K562 (cell line): ENCODE data around the gene ZNF316. TPM values are rescaled to one million over a fixed set of nuclear protein-coding genes. Genes with fewer than 3 reads are reported as not detected.

ENCODE experiments used
- ARNT ChIP-seq, 2 experiments: fragments of 450-650 bp; IDR thresholded peaks; 2 replicates each; pipeline ENCODE4 v1.6.1; 2016; ENCODE audit warnings: mild to moderate bottlenecking in 1 of 2
- FOXP1 ChIP-seq: sonication (generic); formaldehyde crosslinking; IDR thresholded peaks from 2 replicates; pipeline ENCODE4 v1.8.0; 2022; ENCODE audit warnings: mild to moderate bottlenecking, missing genetic modification reagents
- HMGN3 ChIP-seq: IDR thresholded peaks from 2 replicates; pipeline ENCODE4 v1.6.1; 2011; ENCODE audit warnings: borderline replicate concordance, low read depth, mild to moderate bottlenecking, mixed read lengths, low read length; ENCODE audit not compliant: insufficient read length; ENCODE audit errors: extremely low read depth
- KLF13 ChIP-seq: fragments of 450-650 bp; IDR thresholded peaks from 2 replicates; pipeline ENCODE4 v1.6.1; 2016; ENCODE audit warnings: missing genetic modification characterization, low read depth, mild to moderate bottlenecking, missing compliant biosample characterization, moderate library complexity, borderline replicate concordance
- MCM7 ChIP-seq, 2 experiments: fragments of 450-650 bp; IDR thresholded peaks; 2 replicates each; pipeline ENCODE4 v1.6.1; 2016 to 2018
- PHF8 ChIP-seq: fragments of 200-600 bp; sonication (generic); IDR thresholded peaks from 2 replicates; pipeline ENCODE4 v1.6.1; 2012; ENCODE audit warnings: mixed run types, mild to moderate bottlenecking, inconsistent platforms, low read length, moderate library complexity, borderline replicate concordance
- POLR2AphosphoS5 ChIP-seq: IDR thresholded peaks from 2 replicates; pipeline ENCODE4 v1.6.1; 2011; ENCODE audit warnings: mild to moderate bottlenecking, low read depth, low read length, moderate library complexity; ENCODE audit not compliant: control insufficient read depth, insufficient read depth
- POU5F1 ChIP-seq: fragments of 150-350 bp; IDR thresholded peaks from 2 replicates; pipeline ENCODE4 v1.6.1; 2014; ENCODE audit warnings: borderline replicate concordance, low read length, low read depth, mild to moderate bottlenecking; ENCODE audit not compliant: partially characterized antibody
- RB1 ChIP-seq: fragments of 450-650 bp; IDR thresholded peaks from 2 replicates; pipeline ENCODE4 v1.6.1; 2017; ENCODE audit warnings: low read depth, mild to moderate bottlenecking
- SETDB1 ChIP-seq: IDR thresholded peaks from one replicate; pipeline ENCODE4 v1.6.1; 2012; ENCODE audit warnings: low read length, control low read depth, inconsistent platforms
- SRSF7 ChIP-seq: fragments of 200-400 bp; formaldehyde crosslinking; optimal IDR thresholded peaks from 2 replicates; pipeline ENCODE3; 2017; ENCODE audit warnings: mild to moderate bottlenecking, low read depth, low read length
- ZBTB8A ChIP-seq: fragments of 450-650 bp; IDR thresholded peaks from 2 replicates; pipeline ENCODE4 v1.6.1; 2018; ENCODE audit warnings: mild to moderate bottlenecking, moderate library complexity; ENCODE audit not compliant: partially characterized antibody
- ZNF3 ChIP-seq: fragments of 250-450 bp; sonication (Bioruptor Pico); IDR thresholded peaks from 2 replicates; pipeline ENCODE4 v1.5.0; 2021; ENCODE audit warnings: mild to moderate bottlenecking, moderate library complexity
- ZNF717 ChIP-seq: fragments of 250-450 bp; sonication (Bioruptor Pico); IDR thresholded peaks from 2 replicates; pipeline ENCODE4 v1.5.0; 2021
- ZNF766 ChIP-seq: fragments of 200-800 bp; sonication (Bioruptor generic); conservative IDR thresholded peaks from 2 replicates; pipeline ENCODE4 v1.6.1; 2016; ENCODE audit warnings: missing genetic modification characterization, missing compliant biosample characterization
- polyA plus RNA-seq, 8 experiments: library from polyadenylated mRNA; depleted of rRNA in 4 of 8; stranded (reverse) in 5 of 8; unstranded in 3 of 8; fragments of >200 nt; fragmentation: Nextera tagmentation in 2 of 8; fragmentation: Illumina TruSeq in 1 of 8; extraction: Ambion mirVana in 2 of 8; extraction: Trizol in 1 of 8; gene quantifications; 2 replicates each; pipeline versions ENCODE4 v1.2.1 to v1.2.3, GENCODE V29; 2011 to 2014; ENCODE audit warnings: inconsistent platforms in 1 of 8, missing spikeins in 1 of 8
- total RNA-seq, 7 experiments: library from RNA; depleted of rRNA in 6 of 7; stranded (reverse); fragments of >200 nt in 6 of 7; fragmentation: Illumina TruSeq in 2 of 7; extraction: Trizol in 2 of 7; gene quantifications; 2 replicates each; pipeline versions ENCODE4 v1.2.1 to v1.2.3, GENCODE V29; 2011 to 2021; ENCODE audit warnings: low replicate concordance in 1 of 7
- TF ChIP-seq, protein P1 (sequence below): fragments of 450-650 bp; formaldehyde crosslinking; IDR thresholded peaks from 2 replicates; pipeline ENCODE4 v1.4.0; 2020; ENCODE audit warnings: mild to moderate bottlenecking, moderate library complexity
- TF ChIP-seq, protein P2 (sequence below): conservative IDR thresholded peaks from 2 replicates; pipeline ENCODE4 v1.6.1; 2011; ENCODE audit warnings: low read depth, mild to moderate bottlenecking, low read length; ENCODE audit not compliant: control insufficient read depth
- TF ChIP-seq, protein P3 (sequence below): fragments of 250-450 bp; sonication (Bioruptor Pico); IDR thresholded peaks from 2 replicates; pipeline ENCODE4 v1.4.0; 2020; ENCODE audit warnings: borderline replicate concordance
- TF ChIP-seq, protein P4 (sequence below): fragments of 450-650 bp; conservative IDR thresholded peaks from 2 replicates; pipeline ENCODE4 v1.6.1; 2016; ENCODE audit warnings: missing genetic modification characterization, low read depth, mild to moderate bottlenecking, control low read depth, missing compliant biosample characterization
- TF ChIP-seq, protein P5 (sequence below), 2 experiments: fragments of 450-650 bp; conservative IDR thresholded peaks; 2 replicates each; pipeline ENCODE4 v1.6.1; 2017; ENCODE audit warnings: mild to moderate bottlenecking in 2 of 2, moderate library complexity in 2 of 2

ZNF316 gene
- total and polyA plus RNA-seq, 9 of the 15 experiments (the other 6 are each of a cell fraction or from before 2014, with no cell fraction given), result 0.10 to 34.0 (median 8.6) TPM

DNA sequence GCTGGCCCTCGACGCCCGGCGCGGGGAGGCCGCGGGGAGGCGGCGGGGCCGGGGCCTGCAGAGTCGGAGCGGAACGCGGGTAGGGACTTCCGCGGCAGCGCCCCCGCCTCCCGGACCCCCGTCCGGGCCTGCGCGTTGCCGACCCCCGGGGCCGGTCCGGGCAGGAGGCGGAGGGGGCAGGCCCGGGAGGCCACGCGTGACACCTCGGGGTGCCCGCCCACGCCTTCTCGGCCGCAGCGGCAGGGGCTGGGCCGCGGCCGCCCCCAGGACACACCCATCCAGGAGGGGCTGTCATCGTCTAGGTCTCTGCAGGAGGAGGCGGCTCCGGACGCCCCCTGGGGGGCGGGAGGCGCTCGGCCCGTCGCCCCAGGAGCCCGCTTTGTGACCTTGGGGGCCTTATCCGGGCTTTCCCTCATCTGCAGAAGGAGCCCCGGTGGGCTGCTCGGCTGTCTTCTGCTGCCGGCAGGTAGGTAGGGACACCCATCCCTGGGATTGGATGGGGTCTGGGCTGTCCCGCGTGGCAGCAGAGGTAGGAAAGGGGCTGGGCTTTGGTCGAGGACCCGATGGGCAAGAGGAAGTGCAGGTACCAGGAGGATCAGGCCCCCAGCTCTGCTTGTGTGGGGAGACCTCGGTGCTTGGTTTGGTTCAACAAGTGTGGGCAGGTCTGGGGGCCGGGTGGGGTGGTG, 569 bp downstream of the ZNF316 start (continued):
- TF ChIP-seq ZNF766 (no peak), ARNT (IDR thresholded peaks at IDR 0.05) (no peak), ZNF3 (CRISPR knock-in tag) (no peak), ZNF717 (CRISPR knock-in tag) (no peak), MCM7 (IDR thresholded peaks at IDR 0.05) (no peak), POU5F1 (no peak), ZBTB8A (no peak), SRSF7 (no peak), PHF8 (peak; percentile 52; the same call in 1 of the 2 replicates), RB1 (peak; percentile 91), SETDB1 (no peak), POLR2AphosphoS5 (0 out of 2 replicates have a peak, but pooled peaks have one; percentile 18), HMGN3 (peak; percentile 76), KLF13 (tag) (peak; percentile 83; the same call in 1 of the 2 replicates), FOXP1 (CRISPR knock-in tag) (no peak)
- TF ChIP-seq, protein P1, sequence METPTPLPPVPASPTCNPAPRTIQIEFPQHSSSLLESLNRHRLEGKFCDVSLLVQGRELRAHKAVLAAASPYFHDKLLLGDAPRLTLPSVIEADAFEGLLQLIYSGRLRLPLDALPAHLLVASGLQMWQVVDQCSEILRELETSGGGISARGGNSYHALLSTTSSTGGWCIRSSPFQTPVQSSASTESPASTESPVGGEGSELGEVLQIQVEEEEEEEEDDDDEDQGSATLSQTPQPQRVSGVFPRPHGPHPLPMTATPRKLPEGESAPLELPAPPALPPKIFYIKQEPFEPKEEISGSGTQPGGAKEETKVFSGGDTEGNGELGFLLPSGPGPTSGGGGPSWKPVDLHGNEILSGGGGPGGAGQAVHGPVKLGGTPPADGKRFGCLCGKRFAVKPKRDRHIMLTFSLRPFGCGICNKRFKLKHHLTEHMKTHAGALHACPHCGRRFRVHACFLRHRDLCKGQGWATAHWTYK (CRISPR knock-in tag), result no peak
- TF ChIP-seq, protein P2, sequence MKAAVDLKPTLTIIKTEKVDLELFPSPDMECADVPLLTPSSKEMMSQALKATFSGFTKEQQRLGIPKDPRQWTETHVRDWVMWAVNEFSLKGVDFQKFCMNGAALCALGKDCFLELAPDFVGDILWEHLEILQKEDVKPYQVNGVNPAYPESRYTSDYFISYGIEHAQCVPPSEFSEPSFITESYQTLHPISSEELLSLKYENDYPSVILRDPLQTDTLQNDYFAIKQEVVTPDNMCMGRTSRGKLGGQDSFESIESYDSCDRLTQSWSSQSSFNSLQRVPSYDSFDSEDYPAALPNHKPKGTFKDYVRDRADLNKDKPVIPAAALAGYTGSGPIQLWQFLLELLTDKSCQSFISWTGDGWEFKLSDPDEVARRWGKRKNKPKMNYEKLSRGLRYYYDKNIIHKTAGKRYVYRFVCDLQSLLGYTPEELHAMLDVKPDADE, result peak; percentile 80
- TF ChIP-seq, protein P3, sequence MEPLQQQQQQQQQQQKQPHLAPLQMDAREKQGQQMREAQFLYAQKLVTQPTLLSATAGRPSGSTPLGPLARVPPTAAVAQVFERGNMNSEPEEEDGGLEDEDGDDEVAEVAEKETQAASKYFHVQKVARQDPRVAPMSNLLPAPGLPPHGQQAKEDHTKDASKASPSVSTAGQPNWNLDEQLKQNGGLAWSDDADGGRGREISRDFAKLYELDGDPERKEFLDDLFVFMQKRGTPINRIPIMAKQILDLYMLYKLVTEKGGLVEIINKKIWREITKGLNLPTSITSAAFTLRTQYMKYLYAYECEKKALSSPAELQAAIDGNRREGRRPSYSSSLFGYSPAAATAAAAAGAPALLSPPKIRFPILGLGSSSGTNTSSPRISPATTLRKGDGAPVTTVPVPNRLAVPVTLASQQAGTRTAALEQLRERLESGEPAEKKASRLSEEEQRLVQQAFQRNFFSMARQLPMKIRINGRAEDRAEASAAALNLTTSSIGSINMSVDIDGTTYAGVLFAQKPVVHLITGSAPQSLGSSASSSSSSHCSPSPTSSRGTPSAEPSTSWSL, result no peak
- TF ChIP-seq, protein P4, sequence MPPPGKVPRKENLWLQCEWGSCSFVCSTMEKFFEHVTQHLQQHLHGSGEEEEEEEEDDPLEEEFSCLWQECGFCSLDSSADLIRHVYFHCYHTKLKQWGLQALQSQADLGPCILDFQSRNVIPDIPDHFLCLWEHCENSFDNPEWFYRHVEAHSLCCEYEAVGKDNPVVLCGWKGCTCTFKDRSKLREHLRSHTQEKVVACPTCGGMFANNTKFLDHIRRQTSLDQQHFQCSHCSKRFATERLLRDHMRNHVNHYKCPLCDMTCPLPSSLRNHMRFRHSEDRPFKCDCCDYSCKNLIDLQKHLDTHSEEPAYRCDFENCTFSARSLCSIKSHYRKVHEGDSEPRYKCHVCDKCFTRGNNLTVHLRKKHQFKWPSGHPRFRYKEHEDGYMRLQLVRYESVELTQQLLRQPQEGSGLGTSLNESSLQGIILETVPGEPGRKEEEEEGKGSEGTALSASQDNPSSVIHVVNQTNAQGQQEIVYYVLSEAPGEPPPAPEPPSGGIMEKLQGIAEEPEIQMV (tag), result no peak
- TF ChIP-seq, protein P5, sequence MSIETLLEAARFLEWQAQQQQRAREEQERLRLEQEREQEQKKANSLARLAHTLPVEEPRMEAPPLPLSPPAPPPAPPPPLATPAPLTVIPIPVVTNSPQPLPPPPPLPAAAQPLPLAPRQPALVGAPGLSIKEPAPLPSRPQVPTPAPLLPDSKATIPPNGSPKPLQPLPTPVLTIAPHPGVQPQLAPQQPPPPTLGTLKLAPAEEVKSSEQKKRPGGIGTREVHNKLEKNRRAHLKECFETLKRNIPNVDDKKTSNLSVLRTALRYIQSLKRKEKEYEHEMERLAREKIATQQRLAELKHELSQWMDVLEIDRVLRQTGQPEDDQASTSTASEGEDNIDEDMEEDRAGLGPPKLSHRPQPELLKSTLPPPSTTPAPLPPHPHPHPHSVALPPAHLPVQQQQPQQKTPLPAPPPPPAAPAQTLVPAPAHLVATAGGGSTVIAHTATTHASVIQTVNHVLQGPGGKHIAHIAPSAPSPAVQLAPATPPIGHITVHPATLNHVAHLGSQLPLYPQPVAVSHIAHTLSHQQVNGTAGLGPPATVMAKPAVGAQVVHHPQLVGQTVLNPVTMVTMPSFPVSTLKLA (conservative IDR thresholded peaks at IDR 0.05), result peak; percentile 33 to 73; a peak in 2 of 4 replicates
